ENCODE measurements around the gene ANK3.

ANK3 gene

GRCh38 chr10:60025279-60025678, 364.4 kb downstream of the ANK3 start:
- CTCF ChIA-PET = interaction anchor here (1.2 kb wide), 1 partner anchor 10 kb away, joined by 3 read pairs; no protein-coding TSS in a partner anchor
- no peak for TF ChIP-seq CTCF (IDR thresholded peaks at IDR 0.05; ENCODE audit: insufficient read depth, low read length, missing control alignments)
- POLR2A ChIA-PET = no interaction called here
- no peak for DNase-seq (ENCODE audit: low read depth, low spot score)
- H3K4me3 ChIP-seq (ENCODE audit: low read depth, low read length) = no peak overlapping the region

GRCh38 chr10:60024506-60024905, 365.2 kb downstream of the ANK3 start:
- POLR2A ChIA-PET = no interaction called here
- no peak for DNase-seq (ENCODE audit: low read depth, low spot score)
- CTCF ChIA-PET = no interaction called here
- no peak overlapping the region for H3K4me3 ChIP-seq (ENCODE audit: low read depth, low read length)
- TF ChIP-seq CTCF (IDR thresholded peaks at IDR 0.05; ENCODE audit: insufficient read depth, low read length, missing control alignments) = no peak

- CTCF ChIA-PET = no interaction called here
- no peak overlapping the region for H3K4me3 ChIP-seq (ENCODE audit: low read depth, low read length)
- TF ChIP-seq CTCF (IDR thresholded peaks at IDR 0.05; ENCODE audit: insufficient read depth, low read length, missing control alignments) = no peak
- POLR2A ChIA-PET = no interaction called here
- no peak for DNase-seq (ENCODE audit: low read depth, low spot score)
Measured at GRCh38 chr10:60023155-60023877, 366.4 kb downstream of the ANK3 start.

GRCh38 chr10:60021361-60021760, 368.3 kb downstream of the ANK3 start:
- POLR2A ChIA-PET = no interaction called here
- TF ChIP-seq CTCF (IDR thresholded peaks at IDR 0.05; ENCODE audit: insufficient read depth, low read length, missing control alignments) = no peak

GRCh38 chr10:60016794-60017193, 372.9 kb downstream of the ANK3 start:
- ChIA-PET CTCF (no interaction called here), POLR2A (no interaction called here)
- no peak for DNase-seq (ENCODE audit: low read depth, low spot score)
- TF ChIP-seq CTCF (IDR thresholded peaks at IDR 0.05; ENCODE audit: insufficient read depth, low read length, missing control alignments) = no peak
- no peak overlapping the region for H3K4me3 ChIP-seq (ENCODE audit: low read depth, low read length)

More at GRCh38 chr10:60021361-60021760, 368.3 kb downstream of the ANK3 start:
- no peak overlapping the region for H3K4me3 ChIP-seq (ENCODE audit: low read depth, low read length)
- no peak for DNase-seq (ENCODE audit: low read depth, low spot score)
- CTCF ChIA-PET = interaction anchor here (1.3 kb wide), 1 partner anchor 12 kb away, joined by 3 read pairs; no protein-coding TSS in a partner anchor

GRCh38 chr10:60009710-60010383, 379.8 kb downstream of the ANK3 start:
- CTCF ChIA-PET = no interaction called here
- DNase-seq (ENCODE audit: low read depth, low spot score) = no peak
- TF ChIP-seq CTCF (IDR thresholded peaks at IDR 0.05; ENCODE audit: insufficient read depth, low read length, missing control alignments) = no peak
- H3K4me3 ChIP-seq (ENCODE audit: low read depth, low read length) = no peak overlapping the region
- POLR2A ChIA-PET = no interaction called here

Data from AG04449 (cell line).